ENCODE results near the gene KCTD13.
A peak's percentile ranks its signal among the peaks of the same experiment; 100 is the strongest.

The KCTD13 gene, protein sequence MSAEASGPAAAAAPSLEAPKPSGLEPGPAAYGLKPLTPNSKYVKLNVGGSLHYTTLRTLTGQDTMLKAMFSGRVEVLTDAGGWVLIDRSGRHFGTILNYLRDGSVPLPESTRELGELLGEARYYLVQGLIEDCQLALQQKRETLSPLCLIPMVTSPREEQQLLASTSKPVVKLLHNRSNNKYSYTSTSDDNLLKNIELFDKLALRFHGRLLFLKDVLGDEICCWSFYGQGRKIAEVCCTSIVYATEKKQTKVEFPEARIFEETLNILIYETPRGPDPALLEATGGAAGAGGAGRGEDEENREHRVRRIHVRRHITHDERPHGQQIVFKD

DNA sequence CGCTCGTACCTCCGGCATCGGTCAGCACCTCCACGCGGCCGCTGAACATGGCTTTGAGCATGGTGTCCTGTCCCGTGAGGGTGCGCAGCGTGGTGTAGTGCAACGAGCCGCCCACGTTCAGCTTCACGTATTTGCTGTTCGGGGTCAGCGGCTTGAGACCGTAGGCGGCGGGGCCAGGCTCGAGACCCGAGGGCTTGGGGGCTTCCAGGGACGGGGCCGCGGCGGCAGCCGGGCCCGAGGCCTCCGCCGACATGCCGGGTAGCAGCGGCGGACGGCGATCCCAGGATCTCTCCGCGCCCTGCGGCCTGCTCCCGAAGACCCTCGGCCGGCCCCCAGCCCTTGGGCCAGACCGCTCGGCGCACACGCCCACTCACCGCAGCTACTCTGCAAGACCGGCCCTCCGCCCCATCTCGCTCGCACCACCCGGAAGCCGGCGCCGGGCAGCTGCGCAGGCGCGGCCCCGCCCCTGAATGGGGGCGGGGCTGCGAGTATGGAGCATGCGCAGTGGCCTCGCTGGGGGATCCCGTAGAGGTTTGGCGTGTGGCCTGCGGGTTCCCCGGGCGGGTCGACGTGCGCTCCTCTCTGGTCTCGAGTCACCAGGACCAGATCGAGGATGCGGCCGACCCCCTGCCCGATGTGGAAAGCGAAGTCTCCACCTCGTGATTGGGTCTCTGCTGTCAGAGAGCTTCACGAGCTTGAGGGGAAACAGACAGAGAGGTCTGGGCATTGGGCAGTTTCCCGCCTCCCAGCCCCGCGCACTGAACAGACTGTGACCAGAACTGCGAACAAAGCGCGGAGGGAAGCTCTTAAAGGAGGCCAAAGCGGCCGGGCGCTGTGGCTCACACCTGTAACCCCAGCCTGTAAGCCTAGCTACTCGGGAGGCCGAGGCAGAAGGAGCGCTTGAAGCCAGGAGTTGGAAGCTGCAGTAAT is at the start of gene KCTD13:
KCTD13 (minus strand) TSS at position 446 of the 930 bp plus-strand sequence; CDS start at position 253, 193 bp downstream.
- Histone ChIP-seq H3K9me3 (ENCODE audit: control insufficient read depth, low read length) (no peaks in the 10 kb centered on the region), H2AFZ (peak within 1 kb of the TSS; percentile 82), H3K36me3 (ENCODE audit: control insufficient read depth, insufficient read depth, low read length) (no peaks in the 10 kb centered on the region), H3K4me3 (ENCODE audit: low read depth, low read length) (peak within 1 kb of the TSS; percentile 91), H3K4me2 (ENCODE audit: low read length) (peak within 1 kb of the TSS; percentile 99), H3K79me2 (peaks cover 14% of the 10 kb centered on the region), H3K27ac (peak within 1 kb of the TSS; percentile 69), H3K27me3 (ENCODE audit: control insufficient read depth, insufficient read depth, low read length) (no peaks in the 10 kb centered on the region), H3K9ac (peak within 1 kb of the TSS; percentile 24), H3K4me1 (peaks cover 9% of the 10 kb centered on the region)
- TF ChIP-seq, protein P1, sequence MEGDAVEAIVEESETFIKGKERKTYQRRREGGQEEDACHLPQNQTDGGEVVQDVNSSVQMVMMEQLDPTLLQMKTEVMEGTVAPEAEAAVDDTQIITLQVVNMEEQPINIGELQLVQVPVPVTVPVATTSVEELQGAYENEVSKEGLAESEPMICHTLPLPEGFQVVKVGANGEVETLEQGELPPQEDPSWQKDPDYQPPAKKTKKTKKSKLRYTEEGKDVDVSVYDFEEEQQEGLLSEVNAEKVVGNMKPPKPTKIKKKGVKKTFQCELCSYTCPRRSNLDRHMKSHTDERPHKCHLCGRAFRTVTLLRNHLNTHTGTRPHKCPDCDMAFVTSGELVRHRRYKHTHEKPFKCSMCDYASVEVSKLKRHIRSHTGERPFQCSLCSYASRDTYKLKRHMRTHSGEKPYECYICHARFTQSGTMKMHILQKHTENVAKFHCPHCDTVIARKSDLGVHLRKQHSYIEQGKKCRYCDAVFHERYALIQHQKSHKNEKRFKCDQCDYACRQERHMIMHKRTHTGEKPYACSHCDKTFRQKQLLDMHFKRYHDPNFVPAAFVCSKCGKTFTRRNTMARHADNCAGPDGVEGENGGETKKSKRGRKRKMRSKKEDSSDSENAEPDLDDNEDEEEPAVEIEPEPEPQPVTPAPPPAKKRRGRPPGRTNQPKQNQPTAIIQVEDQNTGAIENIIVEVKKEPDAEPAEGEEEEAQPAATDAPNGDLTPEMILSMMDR (IDR thresholded peaks at IDR 0.05): no peak

DNA sequence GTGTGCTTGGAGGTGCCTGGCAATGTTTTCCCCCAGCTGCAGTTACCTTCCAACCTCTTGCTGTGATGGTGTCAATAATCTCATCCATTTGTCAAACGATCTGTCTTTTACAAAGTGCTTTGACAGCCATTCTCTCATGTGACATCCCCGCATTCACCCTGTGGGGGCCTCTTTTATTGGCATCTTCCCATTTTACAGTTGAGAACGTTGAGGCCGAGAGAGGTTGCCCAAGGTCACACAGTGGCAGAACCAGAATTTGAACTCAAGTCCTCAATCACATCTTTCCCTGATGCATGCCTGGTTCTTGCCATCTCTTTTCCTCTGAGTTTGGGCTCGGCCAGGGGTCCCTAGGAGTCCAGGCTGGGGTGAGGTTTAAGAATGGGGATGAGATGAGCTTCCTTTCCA is 49.1 kb upstream of the KCTD13 start:
- Histone ChIP-seq H3K79me2 (peaks cover 20% of the 10 kb centered on the region), H3K36me3 (ENCODE audit: control insufficient read depth, insufficient read depth, low read length) (no peaks in the 10 kb centered on the region), H3K27me3 (ENCODE audit: control insufficient read depth, insufficient read depth, low read length) (no peaks in the 10 kb centered on the region), H3K4me1 (peaks cover 13% of the 10 kb centered on the region), H3K4me2 (ENCODE audit: low read length) (peak overlapping the region; percentile 85), H3K4me3 (ENCODE audit: low read depth, low read length) (peak overlapping the region; percentile 93), H3K9me3 (ENCODE audit: control insufficient read depth, low read length) (no peaks in the 10 kb centered on the region), H3K9ac (peak overlapping the region; percentile 41), H2AFZ (no peak overlapping the region), H3K27ac (peak overlapping the region; percentile 76)
- TF ChIP-seq, protein P1 (IDR thresholded peaks at IDR 0.05): no peak

DNA sequence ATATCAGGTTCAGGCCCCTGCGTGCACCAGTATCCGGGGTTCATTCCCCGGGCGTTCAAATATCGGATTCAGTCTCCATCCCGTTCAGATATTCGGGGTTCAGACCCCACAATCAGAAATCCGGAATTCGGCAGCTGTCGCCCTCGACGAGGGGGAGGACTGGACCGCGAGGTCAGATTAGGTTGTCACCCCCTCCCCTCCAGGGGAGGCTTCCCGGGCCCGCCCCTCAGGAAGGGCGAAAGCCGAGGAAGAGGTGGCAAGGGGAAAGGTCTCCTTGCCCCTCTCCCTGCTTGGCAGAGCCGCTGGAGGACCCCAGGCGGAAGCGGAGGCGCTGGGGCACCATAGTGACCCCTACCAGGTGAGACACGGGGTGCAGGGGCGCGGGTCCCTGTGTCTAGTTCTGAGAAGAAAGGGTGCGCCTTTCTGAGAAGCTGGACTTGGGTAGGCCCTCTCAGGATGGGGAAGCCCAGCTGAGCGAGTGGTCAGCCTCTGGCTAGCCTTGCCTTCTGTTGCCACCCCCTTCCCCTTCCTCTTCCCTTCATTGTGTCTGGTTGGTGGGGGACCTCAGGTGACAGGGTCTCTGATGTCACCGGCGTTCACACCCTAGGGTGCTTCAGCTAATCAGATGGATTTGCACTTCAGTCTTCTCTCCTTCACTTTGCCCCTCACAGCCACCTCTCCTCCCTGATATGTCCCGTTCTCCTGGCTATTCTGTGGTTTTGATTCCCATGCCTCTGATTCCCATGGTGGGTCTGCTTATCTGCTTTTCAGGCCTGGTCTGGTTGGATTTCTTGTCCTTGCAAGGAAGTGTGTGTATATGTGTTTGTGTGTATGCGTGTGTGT is 48.5 kb upstream of the KCTD13 start:
- Histone ChIP-seq H3K27ac (peak overlapping the region; percentile 76), H3K9ac (peak overlapping the region; percentile 41), H2AFZ (peak overlapping the region; percentile 78), H3K4me1 (peaks cover 13% of the 10 kb centered on the region), H3K9me3 (ENCODE audit: control insufficient read depth, low read length) (no peaks in the 10 kb centered on the region), H3K4me2 (ENCODE audit: low read length) (peak overlapping the region; percentile 85), H3K4me3 (ENCODE audit: low read depth, low read length) (peak overlapping the region; percentile 93), H3K27me3 (ENCODE audit: control insufficient read depth, insufficient read depth, low read length) (no peaks in the 10 kb centered on the region), H3K36me3 (ENCODE audit: control insufficient read depth, insufficient read depth, low read length) (no peaks in the 10 kb centered on the region), H3K79me2 (peaks cover 20% of the 10 kb centered on the region)
- TF ChIP-seq, protein P1 (IDR thresholded peaks at IDR 0.05): no peak

DNA sequence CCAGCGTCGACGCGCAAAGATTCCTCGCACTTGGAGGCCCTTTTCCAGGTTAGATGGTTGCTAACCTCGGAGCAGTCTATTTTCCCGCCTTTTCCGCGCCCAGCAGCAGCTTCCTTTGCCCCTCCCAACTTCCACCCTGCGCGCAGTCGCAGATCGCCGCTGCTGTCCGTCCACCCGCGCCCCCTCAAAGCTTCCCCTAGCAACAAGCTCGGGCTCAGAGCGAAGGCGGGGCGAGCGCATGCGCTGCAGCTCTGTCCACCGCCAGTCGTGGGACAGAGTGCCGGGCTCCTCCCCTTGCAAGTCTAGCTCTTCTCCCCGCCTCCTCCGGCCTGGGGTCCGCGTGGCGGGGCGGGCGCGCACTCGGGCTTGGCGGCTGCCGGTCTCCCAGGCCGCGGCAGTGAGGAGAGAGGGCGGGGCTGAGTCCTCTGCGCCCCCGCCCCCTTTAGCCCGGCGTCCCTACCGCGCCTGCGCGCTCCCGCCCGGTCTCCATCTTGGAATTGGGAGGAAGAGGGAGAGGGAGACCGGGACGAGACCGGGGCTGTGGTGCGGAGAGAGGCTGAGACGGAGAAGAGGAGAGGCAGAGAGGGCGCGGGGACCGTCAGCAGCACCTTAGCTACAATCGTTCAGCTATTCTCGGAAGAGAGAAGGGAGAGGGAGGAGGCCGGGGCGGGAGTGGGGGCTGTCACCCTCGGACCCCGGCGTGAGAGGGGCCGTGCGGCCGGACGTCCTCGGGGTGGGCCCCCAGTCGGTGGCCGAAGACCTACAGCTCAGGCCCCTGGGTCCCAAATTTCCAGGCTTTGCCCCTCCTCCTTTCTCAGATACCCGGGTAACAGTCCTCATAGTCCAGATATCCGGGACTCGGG is 47.6 kb upstream of the KCTD13 start, which contains the start of gene TAOK2:
TAOK2 (plus strand) TSS at position 485 of the 863 bp plus-strand sequence. CDS start 3,905 bp downstream, outside the sequence.
- Histone ChIP-seq H2AFZ (peak within 1 kb of the TSS; percentile 78), H3K79me2 (peaks cover 20% of the 10 kb centered on the region), H3K9ac (peak within 1 kb of the TSS; percentile 41), H3K4me1 (peaks cover 13% of the 10 kb centered on the region), H3K9me3 (ENCODE audit: control insufficient read depth, low read length) (no peaks in the 10 kb centered on the region), H3K36me3 (ENCODE audit: control insufficient read depth, insufficient read depth, low read length) (no peaks in the 10 kb centered on the region), H3K4me3 (ENCODE audit: low read depth, low read length) (peak within 1 kb of the TSS; percentile 93), H3K27ac (peak within 1 kb of the TSS; percentile 76), H3K27me3 (ENCODE audit: control insufficient read depth, insufficient read depth, low read length) (no peaks in the 10 kb centered on the region), H3K4me2 (ENCODE audit: low read length) (peak within 1 kb of the TSS; percentile 85)
- TF ChIP-seq, protein P1 (IDR thresholded peaks at IDR 0.05): no peak
